ENCODE results near the gene FEZ2.

FEZ2 gene

DNA sequence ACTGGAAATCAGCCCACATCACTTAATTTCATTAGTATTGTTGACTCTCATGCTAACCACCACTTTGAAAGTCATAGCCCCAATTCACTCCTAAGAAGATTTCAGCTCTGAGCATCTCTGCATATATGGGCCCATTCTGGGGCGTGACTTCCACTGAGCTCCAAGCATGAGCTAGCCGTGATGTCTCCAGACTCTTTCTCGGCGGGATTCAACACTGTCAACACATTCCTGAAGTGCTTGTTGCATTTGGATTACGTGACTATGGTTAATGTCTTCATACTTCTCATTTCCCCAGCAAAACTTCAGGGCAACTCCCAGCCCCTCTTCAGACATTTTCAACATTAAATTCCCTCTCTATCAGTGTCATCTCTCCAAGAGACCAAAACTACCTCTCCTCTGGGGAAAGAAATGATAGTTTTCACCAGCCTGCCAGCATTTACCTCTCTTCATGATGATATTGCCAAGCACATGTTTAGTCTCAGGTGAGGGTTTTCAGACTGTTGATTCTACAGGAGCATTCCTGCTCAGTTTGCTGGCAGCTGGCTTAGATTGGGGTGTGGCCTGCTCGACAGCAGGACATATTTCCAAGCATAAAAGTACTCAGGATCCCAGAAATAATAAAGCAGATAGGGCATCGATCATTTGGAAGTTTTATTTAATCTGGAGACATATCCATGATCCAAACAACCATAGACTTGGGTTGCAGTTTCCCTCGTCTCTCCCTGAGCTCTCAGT lies 81.7 kb downstream of the FEZ2 start:
- H3K4me3 ChIP-seq (ENCODE audit: low read length), result no peak overlapping the region

DNA sequence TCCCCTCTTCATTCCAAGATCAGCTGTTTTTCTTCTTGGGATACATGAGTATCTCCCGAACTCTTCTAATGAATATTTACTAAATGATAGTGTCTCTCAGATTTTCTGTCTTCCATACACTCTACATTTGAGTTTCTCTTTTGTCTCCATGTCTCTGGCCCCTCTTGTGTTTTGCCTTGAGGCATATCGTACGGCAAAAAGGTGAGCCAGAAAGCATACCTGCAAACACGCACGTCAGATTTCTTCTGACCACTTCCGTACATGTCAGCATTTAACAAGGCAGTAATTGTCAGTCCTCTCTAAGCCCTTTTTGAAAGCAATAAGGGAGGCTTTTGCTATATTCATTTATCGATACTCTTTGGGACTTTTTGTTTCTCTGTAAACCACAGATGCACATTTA lies 82.4 kb downstream of the FEZ2 start:
- no peak for TF ChIP-seq ZNF274 (IDR thresholded peaks at IDR 0.05; ENCODE audit: low read depth, low read length)

More for the DNA sequence above, 81.7 kb downstream of the FEZ2 start:
- TF ChIP-seq ZNF274 (IDR thresholded peaks at IDR 0.05; ENCODE audit: low read depth, low read length), result no peak

DNA sequence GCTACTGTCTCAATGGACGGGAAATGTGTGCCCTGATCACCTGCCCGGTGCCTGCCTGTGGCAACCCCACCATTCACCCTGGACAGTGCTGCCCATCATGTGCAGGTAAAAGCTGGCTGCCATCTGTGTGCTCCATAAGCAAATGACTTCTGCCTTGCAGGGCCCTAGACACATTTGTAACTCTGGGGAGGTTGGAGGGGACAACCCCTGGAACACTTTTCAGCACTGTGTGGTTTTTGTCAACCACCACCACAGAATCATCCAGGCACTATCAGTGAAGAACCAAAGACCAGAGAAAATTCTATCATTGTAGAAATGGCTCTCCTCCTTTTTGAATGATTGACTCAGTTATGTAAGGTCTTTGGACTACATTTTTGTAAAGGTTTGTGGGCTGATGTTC lies 84.3 kb downstream of the FEZ2 start:
- TF ChIP-seq ZNF274 (IDR thresholded peaks at IDR 0.05; ENCODE audit: low read depth, low read length), result no peak
- H3K4me3 ChIP-seq (ENCODE audit: low read length), result no peak overlapping the region

More for the DNA sequence above, 82.4 kb downstream of the FEZ2 start:
- H3K4me3 ChIP-seq (ENCODE audit: low read length), result no peak overlapping the region

DNA sequence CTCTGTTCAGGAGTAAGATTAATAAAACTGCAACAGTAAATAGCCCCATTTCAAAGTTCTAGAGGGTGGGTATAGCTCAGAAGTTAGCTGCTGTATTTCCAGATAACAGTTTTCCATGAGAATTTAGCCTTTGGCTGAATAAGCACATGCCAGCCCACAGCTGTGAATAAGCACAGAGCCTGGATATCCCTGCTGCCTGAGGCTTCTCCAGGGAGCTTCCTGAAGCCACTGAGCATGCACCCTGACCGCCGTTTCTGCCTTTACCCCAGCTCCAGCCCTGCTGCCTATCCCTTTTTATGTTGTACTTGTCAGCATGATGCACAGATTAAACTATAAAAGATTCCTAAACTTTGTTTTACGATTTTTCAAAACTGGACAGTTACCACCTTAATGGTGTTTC lies 85.3 kb downstream of the FEZ2 start:
- no peak overlapping the region for H3K4me3 ChIP-seq (ENCODE audit: low read length)
- no peak for TF ChIP-seq ZNF274 (IDR thresholded peaks at IDR 0.05; ENCODE audit: low read depth, low read length)

DNA sequence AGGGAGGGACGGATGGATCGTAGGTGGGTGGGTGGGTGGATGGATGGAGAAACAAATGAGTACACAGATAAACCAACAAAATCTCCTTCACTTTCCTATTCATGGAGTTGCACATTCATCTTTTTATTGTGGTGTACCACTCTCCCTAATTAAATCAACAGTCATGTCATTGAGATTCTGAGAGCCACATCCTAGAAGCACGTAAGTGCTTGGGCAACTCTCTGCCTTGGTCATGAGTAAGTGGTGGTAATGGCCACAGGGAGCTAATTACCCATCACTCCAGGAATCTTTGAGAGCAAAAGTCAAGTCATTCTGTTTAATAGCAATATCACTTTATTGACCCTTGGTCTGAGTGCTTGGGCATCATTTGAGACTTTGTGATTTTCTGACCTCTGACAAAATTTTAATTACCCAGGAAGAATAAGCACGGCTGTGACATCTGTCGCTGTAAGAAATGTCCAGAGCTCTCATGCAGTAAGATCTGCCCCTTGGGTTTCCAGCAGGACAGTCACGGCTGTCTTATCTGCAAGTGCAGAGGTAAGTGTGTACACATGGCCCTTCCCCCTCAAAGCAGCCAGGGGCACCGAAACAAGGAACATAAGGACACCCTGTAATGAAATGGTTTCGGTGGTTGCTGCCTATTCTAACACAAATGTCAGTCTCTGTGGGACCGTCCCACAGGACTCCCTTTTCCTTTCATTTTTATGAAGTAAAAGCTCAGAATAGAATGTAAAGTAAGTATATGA lies 85.9 kb downstream of the FEZ2 start:
- TF ChIP-seq ZNF274 (IDR thresholded peaks at IDR 0.05; ENCODE audit: low read depth, low read length), result no peak
- no peak overlapping the region for H3K4me3 ChIP-seq (ENCODE audit: low read length)

DNA sequence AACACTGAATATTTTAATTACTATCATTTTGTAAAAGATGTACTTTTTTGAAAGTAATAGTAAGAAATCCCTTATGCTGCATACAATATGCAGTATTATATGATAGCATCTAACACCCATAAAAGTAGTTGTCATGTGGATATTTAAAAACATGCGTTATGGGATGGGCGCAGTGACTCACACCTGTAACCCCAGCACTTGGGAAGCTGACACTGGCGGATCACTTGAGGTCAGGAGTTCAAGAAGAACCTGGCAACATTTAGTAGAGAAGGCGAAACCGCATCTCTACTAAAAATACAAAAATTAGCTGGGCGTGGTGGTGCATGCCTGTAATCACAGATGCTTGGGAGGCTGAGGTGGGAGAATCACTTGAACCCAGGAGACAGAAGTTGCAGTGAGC lies 88.9 kb downstream of the FEZ2 start:
- no peak for TF ChIP-seq ZNF274 (IDR thresholded peaks at IDR 0.05; ENCODE audit: low read depth, low read length)
- no peak overlapping the region for H3K4me3 ChIP-seq (ENCODE audit: low read length)

DNA sequence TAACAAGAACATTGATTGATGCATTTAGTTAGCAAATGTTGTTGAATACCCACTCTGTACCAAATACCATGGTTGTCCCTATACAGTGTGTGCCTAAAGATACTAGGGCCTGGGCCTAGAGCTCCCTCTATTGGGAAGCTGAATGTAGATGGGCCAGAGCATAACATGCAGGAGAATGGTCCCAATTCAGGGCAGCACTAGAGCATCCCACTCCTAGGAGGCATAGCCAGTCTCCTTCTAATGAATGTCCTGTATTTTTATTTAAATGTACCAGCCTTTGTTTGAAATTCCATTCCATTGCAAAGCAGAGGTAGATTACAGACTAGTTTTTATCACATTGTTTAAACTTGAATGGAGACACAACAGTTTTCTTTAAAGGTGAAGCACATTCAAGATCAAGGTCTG lies 90.6 kb downstream of the FEZ2 start:
- no peak for TF ChIP-seq ZNF274 (IDR thresholded peaks at IDR 0.05; ENCODE audit: low read depth, low read length)
- no peak overlapping the region for H3K4me3 ChIP-seq (ENCODE audit: low read length)

Data from GM08714 (cell line).